ENCODE measurements around the gene FBRSL1. TPM values are rescaled to one million over a fixed set of nuclear protein-coding genes. Genes with fewer than 3 reads are reported as not detected.

The FBRSL1 gene
- total RNA-seq, 8 experiments from 2014 or later, result 7.1 to 31.6 (median 11.1) TPM

DNA sequence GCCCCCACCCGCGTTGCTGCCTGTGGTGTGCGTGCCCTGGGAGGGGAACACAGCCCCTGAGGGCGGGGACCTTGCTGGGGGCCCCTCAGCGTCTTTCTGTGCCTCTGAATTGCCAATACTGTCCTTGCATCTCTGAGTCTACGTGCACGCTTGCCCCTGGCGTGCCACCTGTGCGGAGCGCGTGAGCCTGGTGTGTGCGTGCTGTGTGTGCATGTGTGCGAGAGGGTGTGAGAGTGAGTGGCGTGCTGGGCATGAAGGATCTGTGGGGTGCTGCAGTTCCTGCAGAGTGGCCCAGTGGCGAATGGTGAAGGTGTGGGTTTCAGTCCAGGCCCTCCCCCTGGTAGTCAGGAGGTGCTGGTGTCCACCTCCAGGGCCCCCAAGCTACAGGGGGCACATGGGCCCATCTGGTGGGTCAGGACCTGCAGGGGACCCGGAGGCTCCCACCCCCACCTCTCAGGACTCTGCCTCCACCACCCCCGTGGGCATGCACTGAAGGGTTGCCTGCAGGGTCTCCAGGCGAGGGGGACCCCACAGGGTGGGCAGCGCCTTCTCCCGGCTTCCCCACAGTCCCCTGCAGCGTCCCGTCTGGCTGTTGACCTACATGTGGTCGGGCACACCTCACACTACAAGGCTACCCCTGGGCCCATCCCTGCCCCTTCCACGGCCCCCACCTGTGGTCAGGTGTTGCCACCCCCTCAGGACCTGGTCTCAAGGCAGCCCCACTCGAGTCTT, 21.0 kb downstream of the FBRSL1 start:
- Histone ChIP-seq H3K4me3 (no peak overlapping the region), H3K27ac (peak overlapping the region; percentile 59 to 73)

GRCh38 chr12:132511516-132512196, 21.7 kb downstream of the FBRSL1 start:
- 63% methylated on average over 3 of the region's 19 CpGs; no CpG with 5 or more reads in 9 of the 10 experiments for WGBS, 10 experiments
- H3K27ac ChIP-seq, result peak overlapping the region; percentile 59 to 73
- H3K4me1 ChIP-seq (replicated peaks in 1 of 2), result peaks cover 46% of the 10 kb centered on the region in 2 donors
- in situ Hi-C loops (cut with MboI; ENCODE audit: low pct_unique_long_range_greater_than_20kb in 2 of 9, low sequenced_read_pairs in 9 of 9, unreplicated experiment in 9 of 9), result no loop called here
- ATAC-seq (replicated peaks in 6 of 8), result peak in 4 of 8 experiments; percentile 1 to 4 (median 2)
- no peak overlapping the region for H3K4me3 ChIP-seq

More for the DNA sequence above, 21.0 kb downstream of the FBRSL1 start:
- WGBS, 10 experiments, result 80% methylated on average over 1 of the region's 25 CpGs; no CpG with 5 or more reads in 9 of the 10 experiments
- no peak for ATAC-seq (replicated peaks in 6 of 8)
- in situ Hi-C loops (cut with MboI; ENCODE audit: low pct_unique_long_range_greater_than_20kb in 2 of 9, low sequenced_read_pairs in 9 of 9, unreplicated experiment in 9 of 9), result no loop called here
- peaks cover 53 to 54% of the 10 kb centered on the region in 2 donors for H3K4me1 ChIP-seq (replicated peaks in 1 of 2)

- in situ Hi-C loops (cut with MboI; ENCODE audit: low pct_unique_long_range_greater_than_20kb in 2 of 9, low sequenced_read_pairs in 9 of 9, unreplicated experiment in 9 of 9), result no loop called here
- H3K4me1 ChIP-seq (replicated peaks in 1 of 2), result peaks cover 38 to 39% of the 10 kb centered on the region in 2 donors
- ATAC-seq (replicated peaks in 6 of 8), result peak in 7 of 8 experiments; percentile 12 to 62 (median 45)
- no peak overlapping the region for H3K4me3 ChIP-seq
- H3K27ac ChIP-seq, result peak overlapping the region; percentile 59 to 65
- 40 to 73% (median 65%) methylated on average over 1 to 8 of the region's 28 CpGs; no CpG with 5 or more reads in 6 of the 10 experiments for WGBS, 10 experiments
These were observed 22.5 kb downstream of the FBRSL1 start for GRCh38 chr12:132512197-132513069.

DNA sequence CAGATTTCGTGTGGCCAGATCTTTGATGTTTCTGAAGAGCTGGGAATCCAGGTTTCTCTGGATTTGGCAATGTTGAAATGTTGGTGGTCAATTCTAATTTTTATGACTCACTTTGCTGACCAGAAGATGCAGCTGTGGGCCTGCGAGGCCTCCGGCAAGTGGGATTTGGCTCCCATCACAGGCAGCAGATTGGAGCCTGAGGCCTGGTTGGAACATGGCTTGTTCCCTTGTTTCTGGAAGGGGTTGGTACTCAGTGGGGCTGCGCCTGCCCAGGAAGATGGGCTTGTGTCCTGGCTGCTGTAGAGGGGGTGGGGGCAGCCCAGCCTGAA, 23.1 kb downstream of the FBRSL1 start:
- peak overlapping the region in 1 of 2 donors; percentile 65 for H3K27ac ChIP-seq
- ATAC-seq (replicated peaks in 6 of 8), result peak in 3 of 8 experiments; percentile 76 to 87 (median 86)
- in situ Hi-C loops (cut with MboI; ENCODE audit: low pct_unique_long_range_greater_than_20kb in 2 of 9, low sequenced_read_pairs in 9 of 9, unreplicated experiment in 9 of 9), result no loop called here

GRCh38 chr12:132513458-132514135, 23.6 kb downstream of the FBRSL1 start:
- WGBS, 10 experiments, result 40% methylated on average over 1 of the region's 24 CpGs; no CpG with 5 or more reads in 9 of the 10 experiments
- Histone ChIP-seq H3K4me3 (no peak overlapping the region), H3K27ac (no peak overlapping the region), H3K4me1 (replicated peaks in 1 of 2) (peaks cover 32 to 33% of the 10 kb centered on the region in 2 donors)
- in situ Hi-C loops (cut with MboI; ENCODE audit: low pct_unique_long_range_greater_than_20kb in 2 of 9, low sequenced_read_pairs in 9 of 9, unreplicated experiment in 9 of 9), result no loop called here
- ATAC-seq (replicated peaks in 6 of 8), result peak in 3 of 8 experiments; percentile 4 to 16 (median 9)

More for the DNA sequence above, 23.1 kb downstream of the FBRSL1 start:
- 67% methylated on average over 1 of the region's 4 CpGs; no CpG with 5 or more reads in 9 of the 10 experiments for WGBS, 10 experiments
- Histone ChIP-seq H3K4me3 (no peak overlapping the region), H3K4me1 (replicated peaks in 1 of 2) (peaks cover 32 to 33% of the 10 kb centered on the region in 2 donors)

- 75 to 100% (median 90%) methylated on average over 2 to 6 of the region's 17 CpGs; no CpG with 5 or more reads in 6 of the 10 experiments for WGBS, 10 experiments
- ATAC-seq (replicated peaks in 6 of 8), result no peak
- H3K4me1 ChIP-seq (replicated peaks in 1 of 2), result peaks cover 32 to 33% of the 10 kb centered on the region in 2 donors
- no peak overlapping the region for H3K27ac ChIP-seq
- no peak overlapping the region for H3K4me3 ChIP-seq
- in situ Hi-C loops (cut with MboI; ENCODE audit: low pct_unique_long_range_greater_than_20kb in 2 of 9, low sequenced_read_pairs in 9 of 9, unreplicated experiment in 9 of 9), result no loop called here
These were observed 24.4 kb downstream of the FBRSL1 start for GRCh38 chr12:132514216-132514820.

GRCh38 chr12:132514838-132515237, 24.9 kb downstream of the FBRSL1 start:
- Histone ChIP-seq H3K4me3 (no peak overlapping the region), H3K4me1 (replicated peaks in 1 of 2) (peaks cover 32 to 33% of the 10 kb centered on the region in 2 donors), H3K27ac (no peak overlapping the region)
- 86 to 100% (median 92%) methylated on average over 1 to 5 of the region's 5 CpGs; no CpG with 5 or more reads in 3 of the 10 experiments for WGBS, 10 experiments
- in situ Hi-C loops (cut with MboI; ENCODE audit: low pct_unique_long_range_greater_than_20kb in 2 of 9, low sequenced_read_pairs in 9 of 9, unreplicated experiment in 9 of 9), result no loop called here
- ATAC-seq (replicated peaks in 6 of 8), result no peak

- H3K4me3 ChIP-seq, result no peak overlapping the region
- H3K27ac ChIP-seq, result no peak overlapping the region
- WGBS, 10 experiments, result 85 to 96% (median 90%) methylated on average over 3 to 15 of the region's 18 CpGs
These were observed 26.4 kb downstream of the FBRSL1 start for GRCh38 chr12:132516095-132517012.

DNA sequence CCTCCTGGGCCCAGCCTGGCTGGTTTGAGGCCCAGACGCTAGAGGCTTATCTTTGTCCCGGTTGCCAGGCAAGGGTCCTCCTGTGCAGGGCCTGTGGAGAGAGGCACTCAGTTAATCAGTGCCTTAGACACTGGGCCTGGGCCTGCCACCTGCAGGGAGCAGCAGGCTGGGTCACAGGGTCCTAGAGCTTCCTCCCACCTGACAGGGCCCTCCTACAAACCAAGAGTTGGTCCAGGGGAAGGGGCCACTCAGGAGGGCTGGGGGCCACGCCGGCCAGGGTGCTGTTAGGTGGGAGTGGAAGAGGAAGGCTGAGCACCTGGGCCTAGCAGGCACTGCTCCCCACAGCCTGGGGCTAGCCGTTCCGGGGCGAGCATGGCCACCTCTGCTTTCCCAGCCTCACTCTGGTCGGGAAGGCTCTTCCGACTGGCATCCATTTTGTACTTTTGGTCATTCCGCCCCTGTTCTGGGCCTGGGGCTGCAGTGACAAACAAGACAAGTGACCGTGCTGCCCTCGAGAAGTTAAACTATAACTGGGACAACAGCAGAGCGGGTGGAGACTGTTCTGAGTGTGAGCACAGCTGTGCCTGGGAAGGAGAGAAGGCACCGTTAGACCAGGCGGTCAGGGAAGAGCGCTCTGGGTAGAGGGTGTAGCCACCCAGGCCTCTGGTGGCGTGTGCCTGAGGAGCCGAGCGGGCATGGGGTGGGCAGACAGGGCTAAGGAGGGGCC, 27.2 kb downstream of the FBRSL1 start:
- Histone ChIP-seq H3K4me1 (replicated peaks in 1 of 2) (peaks cover 13 to 20% of the 10 kb centered on the region in 2 donors), H3K4me3 (no peak overlapping the region), H3K27ac (no peak overlapping the region)
- WGBS, 10 experiments, result 17 to 54% (median 46%) methylated on average over 1 to 10 of the region's 19 CpGs; no CpG with 5 or more reads in 4 of the 10 experiments
- in situ Hi-C loops (cut with MboI; ENCODE audit: low pct_unique_long_range_greater_than_20kb in 2 of 9, low sequenced_read_pairs in 9 of 9, unreplicated experiment in 9 of 9), result no loop called here
- no peak for ATAC-seq (replicated peaks in 6 of 8)

More at GRCh38 chr12:132516095-132517012, 26.4 kb downstream of the FBRSL1 start:
- in situ Hi-C loops (cut with MboI; ENCODE audit: low pct_unique_long_range_greater_than_20kb in 2 of 9, low sequenced_read_pairs in 9 of 9, unreplicated experiment in 9 of 9), result no loop called here
- no peak for ATAC-seq (replicated peaks in 6 of 8)
- peaks cover 21 to 27% of the 10 kb centered on the region in 2 donors for H3K4me1 ChIP-seq (replicated peaks in 1 of 2)

DNA sequence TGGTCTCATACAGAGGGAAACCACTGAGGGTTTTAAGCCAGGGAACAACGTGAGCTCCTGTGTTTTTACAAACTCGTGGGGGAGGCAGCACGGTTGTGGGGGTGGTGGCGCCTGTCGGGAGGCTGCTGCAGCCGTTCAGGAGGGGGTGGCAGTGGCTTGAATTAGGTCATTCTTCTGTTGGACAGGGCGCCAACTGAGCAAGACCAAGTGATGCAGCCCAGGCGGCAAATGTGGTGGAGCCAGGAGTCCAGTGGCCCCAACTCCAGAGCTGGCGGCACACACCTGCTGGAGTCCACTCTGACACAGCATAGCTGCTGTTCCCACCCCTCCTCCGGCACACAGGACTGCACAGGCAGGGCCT, 27.8 kb downstream of the FBRSL1 start:
- ATAC-seq (replicated peaks in 6 of 8), result no peak

More for the DNA sequence above, 27.8 kb downstream of the FBRSL1 start:
- in situ Hi-C loops (cut with MboI; ENCODE audit: low pct_unique_long_range_greater_than_20kb in 2 of 9, low sequenced_read_pairs in 9 of 9, unreplicated experiment in 9 of 9), result no loop called here
- Histone ChIP-seq H3K4me1 (replicated peaks in 1 of 2) (peaks cover 8 to 15% of the 10 kb centered on the region in 2 donors), H3K27ac (no peak overlapping the region), H3K4me3 (no peak overlapping the region)
- WGBS, 10 experiments, result 56 to 100% (median 87%) methylated on average over 1 to 3 of the region's 10 CpGs; no CpG with 5 or more reads in 6 of the 10 experiments

All from motor neuron (in vitro differentiated cells).